GM23338 (cell line): ENCODE measurements around the gene HHEX.

Experiments
- CREB1 ChIP-seq: fragments of 250-450 bp; sonication (Bioruptor Pico); IDR thresholded peaks from 2 replicates; pipeline ENCODE4 v1.5.0; 2020; ENCODE audit warnings: low read depth, mild to moderate bottlenecking, moderate library complexity
- EZH2 ChIP-seq: fragments of 200-600 bp; sonication (generic); IDR thresholded peaks from one replicate; pipeline ENCODE4 v1.8.0; 2017; ENCODE audit warnings: antibody characterized with exemption, mild to moderate bottlenecking, low read depth; ENCODE audit not compliant: unreplicated experiment
- EZH2phosphoT487 ChIP-seq: fragments of 200-600 bp; sonication (generic); IDR thresholded peaks from one replicate; pipeline ENCODE4 v1.8.1; 2018; ENCODE audit warnings: antibody characterized with exemption; ENCODE audit not compliant: unreplicated experiment
- JUNB ChIP-seq: IDR thresholded peaks from one replicate; pipeline ENCODE4 v1.6.1; 2016; ENCODE audit warnings: antibody characterized with exemption; ENCODE audit not compliant: unreplicated experiment
- POLR2AphosphoS5 ChIP-seq: IDR thresholded peaks from 2 replicates; pipeline ENCODE4 v1.6.1; 2016; ENCODE audit warnings: antibody characterized with exemption, low read depth
- STAT1 ChIP-seq: IDR thresholded peaks from one replicate; pipeline ENCODE4 v1.6.1; 2016; ENCODE audit warnings: antibody characterized with exemption; ENCODE audit not compliant: unreplicated experiment
- ZNF114 ChIP-seq: fragments of 250-450 bp; sonication (Bioruptor Pico); IDR thresholded peaks from 2 replicates; pipeline ENCODE4 v1.5.0; 2020; ENCODE audit warnings: mild to moderate bottlenecking, moderate library complexity
- ZNF331 ChIP-seq: fragments of 250-450 bp; sonication (Bioruptor Pico); IDR thresholded peaks from 2 replicates; pipeline ENCODE4 v1.5.0; 2020; ENCODE audit warnings: low read depth, mild to moderate bottlenecking, moderate library complexity
- TF ChIP-seq, protein P1 (sequence below), 2 experiments: fragments of 200-600 bp in 1 of 2; sonication (generic) in 1 of 2; conservative IDR thresholded peaks; 2 replicates each; pipeline versions ENCODE4 v1.5.1 to v1.6.1; 2016 to 2017; ENCODE audit warnings: antibody characterized with exemption in 2 of 2, low read depth in 2 of 2, mild to moderate bottlenecking in 2 of 2, moderate library complexity in 1 of 2
- TF ChIP-seq, protein P2 (sequence below): IDR thresholded peaks from one replicate; pipeline ENCODE4 v1.6.1; 2018; ENCODE audit warnings: antibody characterized with exemption; ENCODE audit not compliant: unreplicated experiment
- TF ChIP-seq, protein P3 (sequence below): IDR thresholded peaks from 2 replicates; pipeline ENCODE4 v1.6.1; 2016; ENCODE audit warnings: antibody characterized with exemption

- TF ChIP-seq, protein P1, sequence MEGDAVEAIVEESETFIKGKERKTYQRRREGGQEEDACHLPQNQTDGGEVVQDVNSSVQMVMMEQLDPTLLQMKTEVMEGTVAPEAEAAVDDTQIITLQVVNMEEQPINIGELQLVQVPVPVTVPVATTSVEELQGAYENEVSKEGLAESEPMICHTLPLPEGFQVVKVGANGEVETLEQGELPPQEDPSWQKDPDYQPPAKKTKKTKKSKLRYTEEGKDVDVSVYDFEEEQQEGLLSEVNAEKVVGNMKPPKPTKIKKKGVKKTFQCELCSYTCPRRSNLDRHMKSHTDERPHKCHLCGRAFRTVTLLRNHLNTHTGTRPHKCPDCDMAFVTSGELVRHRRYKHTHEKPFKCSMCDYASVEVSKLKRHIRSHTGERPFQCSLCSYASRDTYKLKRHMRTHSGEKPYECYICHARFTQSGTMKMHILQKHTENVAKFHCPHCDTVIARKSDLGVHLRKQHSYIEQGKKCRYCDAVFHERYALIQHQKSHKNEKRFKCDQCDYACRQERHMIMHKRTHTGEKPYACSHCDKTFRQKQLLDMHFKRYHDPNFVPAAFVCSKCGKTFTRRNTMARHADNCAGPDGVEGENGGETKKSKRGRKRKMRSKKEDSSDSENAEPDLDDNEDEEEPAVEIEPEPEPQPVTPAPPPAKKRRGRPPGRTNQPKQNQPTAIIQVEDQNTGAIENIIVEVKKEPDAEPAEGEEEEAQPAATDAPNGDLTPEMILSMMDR (conservative IDR thresholded peaks at IDR 0.05; ENCODE audit: low read depth in 2 of 2): no peak
- no peak for TF ChIP-seq EZH2phosphoT487
- no peak for TF ChIP-seq POLR2AphosphoS5
- no peak for TF ChIP-seq CREB1 (CRISPR knock-in tag)
- TF ChIP-seq EZH2: no peak
- TF ChIP-seq JUNB: no peak
- TF ChIP-seq ZNF331 (CRISPR knock-in tag): no peak
- TF ChIP-seq, protein P2, sequence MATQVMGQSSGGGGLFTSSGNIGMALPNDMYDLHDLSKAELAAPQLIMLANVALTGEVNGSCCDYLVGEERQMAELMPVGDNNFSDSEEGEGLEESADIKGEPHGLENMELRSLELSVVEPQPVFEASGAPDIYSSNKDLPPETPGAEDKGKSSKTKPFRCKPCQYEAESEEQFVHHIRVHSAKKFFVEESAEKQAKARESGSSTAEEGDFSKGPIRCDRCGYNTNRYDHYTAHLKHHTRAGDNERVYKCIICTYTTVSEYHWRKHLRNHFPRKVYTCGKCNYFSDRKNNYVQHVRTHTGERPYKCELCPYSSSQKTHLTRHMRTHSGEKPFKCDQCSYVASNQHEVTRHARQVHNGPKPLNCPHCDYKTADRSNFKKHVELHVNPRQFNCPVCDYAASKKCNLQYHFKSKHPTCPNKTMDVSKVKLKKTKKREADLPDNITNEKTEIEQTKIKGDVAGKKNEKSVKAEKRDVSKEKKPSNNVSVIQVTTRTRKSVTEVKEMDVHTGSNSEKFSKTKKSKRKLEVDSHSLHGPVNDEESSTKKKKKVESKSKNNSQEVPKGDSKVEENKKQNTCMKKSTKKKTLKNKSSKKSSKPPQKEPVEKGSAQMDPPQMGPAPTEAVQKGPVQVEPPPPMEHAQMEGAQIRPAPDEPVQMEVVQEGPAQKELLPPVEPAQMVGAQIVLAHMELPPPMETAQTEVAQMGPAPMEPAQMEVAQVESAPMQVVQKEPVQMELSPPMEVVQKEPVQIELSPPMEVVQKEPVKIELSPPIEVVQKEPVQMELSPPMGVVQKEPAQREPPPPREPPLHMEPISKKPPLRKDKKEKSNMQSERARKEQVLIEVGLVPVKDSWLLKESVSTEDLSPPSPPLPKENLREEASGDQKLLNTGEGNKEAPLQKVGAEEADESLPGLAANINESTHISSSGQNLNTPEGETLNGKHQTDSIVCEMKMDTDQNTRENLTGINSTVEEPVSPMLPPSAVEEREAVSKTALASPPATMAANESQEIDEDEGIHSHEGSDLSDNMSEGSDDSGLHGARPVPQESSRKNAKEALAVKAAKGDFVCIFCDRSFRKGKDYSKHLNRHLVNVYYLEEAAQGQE: no peak
- no peak for TF ChIP-seq STAT1
- no peak for TF ChIP-seq ZNF114
- TF ChIP-seq, protein P3, sequence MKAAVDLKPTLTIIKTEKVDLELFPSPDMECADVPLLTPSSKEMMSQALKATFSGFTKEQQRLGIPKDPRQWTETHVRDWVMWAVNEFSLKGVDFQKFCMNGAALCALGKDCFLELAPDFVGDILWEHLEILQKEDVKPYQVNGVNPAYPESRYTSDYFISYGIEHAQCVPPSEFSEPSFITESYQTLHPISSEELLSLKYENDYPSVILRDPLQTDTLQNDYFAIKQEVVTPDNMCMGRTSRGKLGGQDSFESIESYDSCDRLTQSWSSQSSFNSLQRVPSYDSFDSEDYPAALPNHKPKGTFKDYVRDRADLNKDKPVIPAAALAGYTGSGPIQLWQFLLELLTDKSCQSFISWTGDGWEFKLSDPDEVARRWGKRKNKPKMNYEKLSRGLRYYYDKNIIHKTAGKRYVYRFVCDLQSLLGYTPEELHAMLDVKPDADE: no peak
Measured at GRCh38 chr10:92678206-92678605, 11.5 kb upstream of the HHEX start.
